Left renal pelvis (tissue), 4 donors: Measurements from ENCODE around the gene MXI1. TPM values are rescaled to one million over a fixed set of nuclear protein-coding genes. Genes with fewer than 3 reads are reported as not detected.

Experiments used
- polyA plus RNA-seq, 4 donors: library from polyadenylated mRNA; unstranded; fragments of 120-200 nt; gene quantifications; one replicate each; pipeline ENCODE4 v1.2.1, GENCODE V29; 2013; ENCODE audit not compliant: insufficient read length in 4 of 4

MXI1 gene
- polyA plus RNA-seq, 4 donors, result 41.7 to 54.1 (median 48.3) TPM

Other genes starting within 250 kb of the MXI1 start
- 100 to 1,000 TPM; 266 to 277 (median 273) TPM for gene ADD3, start 199.6 kb upstream of the MXI1 start, polyA plus RNA-seq
- gene SMNDC1, start 97.3 kb downstream of the MXI1 start, polyA plus RNA-seq, result 10 to 100 TPM; 41.5 to 56.1 (median 53.8) TPM